Neural cell (in vitro differentiated cells): ENCODE measurements around the gene STK32B. TPM values are rescaled to one million over a fixed set of nuclear protein-coding genes. Genes with fewer than 3 reads are reported as not detected.

ENCODE experiments used
- H2AFZ ChIP-seq: fragments of 200-600, 300-800 bp; sonication (generic), shearing (Covaris generic); 2 replicates; pipeline ENCODE4 v1.6.0; 2014; ENCODE audit warnings: low read depth, mild to moderate bottlenecking, antibody characterized with exemption, low read length, moderate library complexity
- H3F3A ChIP-seq: fragments of 200-600 bp; shearing (Covaris generic); 2 replicates; pipeline ENCODE4 v1.6.1; 2016; ENCODE audit warnings: mild to moderate bottlenecking, moderate library complexity, mixed read lengths, antibody characterized with exemption, low read length; ENCODE audit not compliant: insufficient read depth, poor library complexity, severe bottlenecking
- H3K27ac ChIP-seq: fragments of 200-600, 300-800 bp; sonication (generic), shearing (Covaris generic); 2 replicates; pipeline ENCODE4 v1.5.1; 2014; ENCODE audit warnings: mild to moderate bottlenecking, low read length, moderate library complexity
- H3K27me3 ChIP-seq: fragments of 300-800, 200-600 bp; sonication (generic), shearing (Covaris generic); 2 replicates; pipeline ENCODE4 v1.6.0; 2014; ENCODE audit warnings: mild to moderate bottlenecking, low read depth, low read length, moderate library complexity; ENCODE audit not compliant: insufficient read depth
- H3K36me3 ChIP-seq: fragments of 300-800, 200-600 bp; sonication (generic), shearing (Covaris generic); 2 replicates; pipeline ENCODE4 v1.5.1; 2014; ENCODE audit warnings: mild to moderate bottlenecking, antibody characterized with exemption, low read length, moderate library complexity; ENCODE audit not compliant: insufficient read depth
- H3K4me2 ChIP-seq: fragments of 300-800, 200-600 bp; sonication (generic), shearing (Covaris generic); 2 replicates; pipeline ENCODE4 v1.6.0; 2014; ENCODE audit warnings: mild to moderate bottlenecking, low read length
- H3K4me3 ChIP-seq: fragments of 300-800, 200-600 bp; sonication (generic), shearing (Covaris generic); 2 replicates; pipeline ENCODE4 v1.5.1; 2014; ENCODE audit warnings: mild to moderate bottlenecking, low read length, moderate library complexity
- H3K79me2 ChIP-seq: fragments of 200-600 bp; shearing (Covaris generic); replicated peaks from 2 replicates; pipeline ENCODE4 v1.6.0; 2014; ENCODE audit warnings: mild to moderate bottlenecking, low read length, moderate library complexity; ENCODE audit not compliant: insufficient read depth
- H3K9ac ChIP-seq: fragments of 300-800, 200-600 bp; sonication (generic), shearing (Covaris generic); 2 replicates; pipeline ENCODE4 v1.6.1; 2016; ENCODE audit warnings: mild to moderate bottlenecking, low read length, mixed read lengths
- H3K9me2 ChIP-seq: fragments of 200-600 bp; shearing (Covaris generic); 2 replicates; pipeline ENCODE4 v1.6.1; 2016; ENCODE audit warnings: mild to moderate bottlenecking, low read length, mixed read lengths; ENCODE audit not compliant: insufficient read depth
- H3K9me3 ChIP-seq: fragments of 200-600, 300-800 bp; sonication (generic), shearing (Covaris generic); 2 replicates; pipeline ENCODE4 v1.6.1; 2016; ENCODE audit warnings: mild to moderate bottlenecking, mixed run types, low read length, moderate library complexity, mixed read lengths
- H4K20me1 ChIP-seq: fragments of 200-600 bp; shearing (Covaris generic); 2 replicates; pipeline ENCODE4 v1.6.1; 2016; ENCODE audit warnings: mild to moderate bottlenecking, mixed run types; ENCODE audit not compliant: insufficient read depth
- CTCF ChIP-seq: fragments of 450-650 bp; IDR thresholded peaks from 2 replicates; pipeline ENCODE4 v1.5.1; 2014; ENCODE audit warnings: antibody characterized with exemption, mild to moderate bottlenecking, moderate library complexity; ENCODE audit not compliant: poor library complexity, severe bottlenecking
- EP300 ChIP-seq: fragments of 450-650 bp; conservative IDR thresholded peaks from 2 replicates; pipeline ENCODE4 v1.6.1; 2014; ENCODE audit warnings: antibody characterized with exemption, mild to moderate bottlenecking, moderate library complexity; ENCODE audit not compliant: poor library complexity, severe bottlenecking
- EZH2 ChIP-seq: fragments of 200-600, 300-800 bp; shearing (Covaris generic), sonication (generic); IDR thresholded peaks from 2 replicates; pipeline ENCODE4 v1.6.1; 2014; ENCODE audit warnings: antibody characterized with exemption, low read length, borderline replicate concordance, mild to moderate bottlenecking; ENCODE audit not compliant: insufficient read depth, poor library complexity, severe bottlenecking
- MXI1 ChIP-seq: fragments of 450-650 bp; conservative IDR thresholded peaks from 2 replicates; pipeline ENCODE4 v1.6.1; 2014; ENCODE audit warnings: antibody characterized with exemption, mild to moderate bottlenecking; ENCODE audit not compliant: poor library complexity, severe bottlenecking
- POLR2AphosphoS5 ChIP-seq: IDR thresholded peaks from 2 replicates; pipeline ENCODE4 v1.6.1; 2012
- RAD21 ChIP-seq: fragments of 450-650 bp; conservative IDR thresholded peaks from 2 replicates; pipeline ENCODE4 v1.6.1; 2014; ENCODE audit warnings: antibody characterized with exemption, mild to moderate bottlenecking, moderate library complexity
- REST ChIP-seq: IDR thresholded peaks from 2 replicates; pipeline ENCODE4 v1.6.1; 2012; ENCODE audit warnings: borderline replicate concordance
- SMC3 ChIP-seq: fragments of 450-650 bp; conservative IDR thresholded peaks from 2 replicates; pipeline ENCODE4 v1.6.1; 2014; ENCODE audit warnings: antibody characterized with exemption, mild to moderate bottlenecking, moderate library complexity; ENCODE audit not compliant: poor library complexity
- TAF1 ChIP-seq: IDR thresholded peaks from 2 replicates; pipeline ENCODE4 v1.6.1; 2012; ENCODE audit warnings: low read depth
- polyA plus RNA-seq: library from polyadenylated mRNA; depleted of rRNA; stranded (reverse); fragments of >200 nt; gene quantifications from 2 replicates; pipeline ENCODE4 v1.2.3, GENCODE V29; 2014

Gene STK32B
- polyA plus RNA-seq, 1 donor from 2014 or later = 42.8 TPM

GRCh38 chr4:5280828-5281227 lies 229.5 kb downstream of the STK32B start:
- Histone ChIP-seq H3F3A (peaks cover 4% of the 10 kb centered on the region), H2AFZ (no peak overlapping the region), H3K79me2 (no peaks in the 10 kb centered on the region), H3K27me3 (no peaks in the 10 kb centered on the region), H3K9me3 (no peaks in the 10 kb centered on the region), H3K9ac (no peak overlapping the region), H3K9me2 (no peaks in the 10 kb centered on the region), H3K27ac (no peak overlapping the region), H3K4me2 (no peak overlapping the region), H4K20me1 (no peaks in the 10 kb centered on the region), H3K4me3 (no peak overlapping the region), H3K36me3 (no peaks in the 10 kb centered on the region)
- TF ChIP-seq EZH2 = no peak
- TF ChIP-seq REST = no peak
- TF ChIP-seq EP300 = no peak
- TF ChIP-seq RAD21 = no peak
- no peak for TF ChIP-seq TAF1
- no peak for TF ChIP-seq MXI1
- TF ChIP-seq SMC3 = no peak
- TF ChIP-seq CTCF = no peak
- no peak for TF ChIP-seq POLR2AphosphoS5

- Histone ChIP-seq H3K9me2 (no peaks in the 10 kb centered on the region), H3K79me2 (no peaks in the 10 kb centered on the region), H3K4me2 (no peak overlapping the region), H3K27me3 (no peaks in the 10 kb centered on the region), H3K27ac (no peak overlapping the region), H3K9me3 (no peaks in the 10 kb centered on the region), H3F3A (no peaks in the 10 kb centered on the region), H3K36me3 (no peaks in the 10 kb centered on the region), H3K9ac (no peak overlapping the region), H2AFZ (no peak overlapping the region), H4K20me1 (no peaks in the 10 kb centered on the region), H3K4me3 (no peak overlapping the region)
- TF ChIP-seq CTCF (no peak), POLR2AphosphoS5 (no peak), MXI1 (no peak), TAF1 (no peak), EZH2 (no peak), SMC3 (no peak)
These were observed 232.6 kb downstream of the STK32B start for GRCh38 chr4:5283837-5284236.
